Left ventricle myocardium superior (tissue), 1 donor: Measurements from ENCODE around the gene MYRF. TPM values are rescaled to one million over a fixed set of nuclear protein-coding genes. Genes with fewer than 3 reads are reported as not detected.

ENCODE experiments used
- ATAC-seq: fragments of 200-7000 bp; cut with Tn5 transposase; one replicate; pipeline ENCODE4 v1.9.1; 2020; ENCODE audit warnings: mild to moderate bottlenecking, moderate library complexity
- DNase-seq: peaks from one replicate; pipeline ENCODE4 v3.0.0-alpha.2; 2020
- intact Hi-C: fragments of 100-400 bp; cut with micrococcal nuclease; formaldehyde crosslinking; loops from one replicate; pipeline ENCODE4 v1.11.0; 2022
- total RNA-seq: library from RNA; stranded (reverse); fragmentation: NEBNext Ultra II Directional; extraction: Animal tissue kit (Norgen Biotek cat#: 25700); gene quantifications from one replicate; pipeline ENCODE4 v1.2.1, GENCODE V29; 2021
- donor health status: DM: no; HTN: yes; CAD: no; lungs with severe emphysema.

Gene MYRF
- total RNA-seq, 1 donor from 2014 or later: 2.1 TPM

GRCh38 chr11:61734767-61735166, 17.7 kb upstream of the MYRF start:
- DNase-seq: no peak
- intact Hi-C loops: loop anchor here (10.0 kb wide), 1 partner anchor 50 kb away; the partner anchor contains the start of gene DAGLA
- no peak for ATAC-seq

GRCh38 chr11:61735391-61735790, 17.0 kb upstream of the MYRF start:
- DNase-seq (no peak), ATAC-seq (no peak)
- intact Hi-C loops: loop anchor here (10.0 kb wide), 1 partner anchor 51 kb away; the partner anchor contains the start of gene DAGLA

GRCh38 chr11:61736310-61736709, 16.1 kb upstream of the MYRF start:
- DNase-seq (no peak), ATAC-seq (no peak)
- intact Hi-C loops: loop anchor here (10.0 kb wide), 1 partner anchor 52 kb away; the partner anchor contains the start of gene DAGLA

- intact Hi-C loops: loop anchor here (10.0 kb wide), 1 partner anchor 52 kb away; the partner anchor contains the start of gene DAGLA
- ATAC-seq (no peak), DNase-seq (no peak)
These were observed 15.3 kb upstream of the MYRF start for GRCh38 chr11:61737131-61737530.

DNA sequence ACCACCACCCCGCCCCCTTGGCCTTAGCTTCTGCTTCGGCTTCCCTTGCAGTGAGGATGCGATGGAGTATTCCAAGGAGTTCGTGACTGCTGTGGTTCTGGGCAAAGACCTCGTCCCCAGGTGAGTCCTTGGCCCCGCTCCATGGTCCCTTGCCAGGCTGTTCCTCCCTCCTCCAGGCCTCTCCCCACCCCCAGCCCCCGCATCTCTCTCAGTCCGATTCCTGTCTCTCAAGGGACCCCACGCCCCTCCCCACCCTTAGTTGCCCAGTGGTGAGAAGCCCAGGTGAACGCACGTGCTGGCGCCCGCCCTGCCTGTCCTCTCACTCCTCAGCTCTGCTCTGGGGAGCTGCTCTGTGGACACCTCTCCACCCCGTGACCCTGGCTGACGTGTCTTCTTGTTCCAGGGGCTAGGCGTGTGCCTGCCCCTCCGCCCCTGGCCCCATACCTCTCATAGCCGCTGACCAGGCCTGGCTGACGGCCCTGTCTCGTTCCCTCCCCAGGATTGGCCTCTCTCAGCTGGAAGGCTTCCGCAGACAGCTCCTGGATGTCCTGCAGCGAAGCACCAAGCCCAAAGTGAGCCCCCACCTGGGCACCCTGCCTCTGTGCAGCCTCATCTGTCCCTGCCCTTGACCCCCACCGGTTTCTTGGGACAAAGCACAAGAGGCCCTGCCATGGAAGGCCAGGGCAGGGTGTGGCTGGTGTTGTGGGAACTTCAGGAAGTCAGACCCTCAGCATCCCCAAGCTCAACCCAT, 14.6 kb upstream of the MYRF start:
- intact Hi-C loops: loop anchor here (10.0 kb wide), 1 partner anchor 53 kb away; the partner anchor contains the start of gene DAGLA
- ATAC-seq: no peak

DNA sequence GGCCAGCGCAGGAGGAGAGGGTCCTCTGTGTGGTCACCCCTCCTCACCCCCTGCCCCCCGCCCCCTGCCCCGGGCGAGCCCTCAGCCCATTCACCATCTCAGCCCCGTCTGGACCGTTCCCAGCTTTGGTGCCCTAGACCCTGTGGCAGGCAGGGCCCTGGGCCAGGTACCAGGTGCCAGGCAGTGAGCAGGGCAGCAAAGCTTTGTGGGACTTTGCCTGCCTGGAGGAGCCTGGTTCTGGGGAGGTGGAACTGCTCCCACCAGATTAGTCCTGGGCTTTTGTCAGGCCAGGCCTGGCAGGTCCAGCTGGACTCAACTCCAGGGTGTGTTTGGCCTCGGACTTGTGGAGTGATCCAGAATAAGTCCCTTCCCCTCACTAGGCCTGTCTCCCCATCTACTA, 13.7 kb upstream of the MYRF start:
- ATAC-seq: no peak
- no peak for DNase-seq
- intact Hi-C loops: loop anchor here (10.0 kb wide), 1 partner anchor 54 kb away; the partner anchor contains the start of gene DAGLA

More for the DNA sequence above, 14.6 kb upstream of the MYRF start:
- no peak for DNase-seq

- intact Hi-C loops: loop anchor here (10.0 kb wide), 1 partner anchor 55 kb away; the partner anchor contains the start of gene DAGLA
- DNase-seq: no peak
These were observed 13.0 kb upstream of the MYRF start for GRCh38 chr11:61739413-61739812.

DNA sequence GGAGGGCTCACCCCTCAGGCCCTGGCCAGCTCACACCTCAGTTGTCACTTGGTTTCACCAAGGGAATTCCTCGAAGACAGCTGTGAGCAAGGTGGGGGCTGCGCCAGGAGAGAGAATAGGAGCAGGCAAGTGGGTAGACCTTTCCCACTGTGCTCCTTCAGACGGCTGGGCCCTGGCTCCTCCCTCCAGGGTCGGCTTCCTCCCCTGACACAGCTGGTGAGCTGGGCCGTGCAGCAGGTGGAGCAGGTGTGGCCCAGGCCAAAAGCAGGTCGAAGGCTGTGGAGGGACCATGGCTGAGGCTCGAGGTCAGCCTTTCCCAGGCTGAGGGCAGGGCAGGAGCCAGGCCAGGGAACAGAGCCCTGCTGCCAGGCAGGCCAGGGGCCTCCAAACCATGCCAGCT, 12.5 kb upstream of the MYRF start:
- intact Hi-C loops: loop anchor here (10.0 kb wide), 1 partner anchor 55 kb away; the partner anchor contains the start of gene DAGLA
- no peak for DNase-seq
- peak; percentile 10 for ATAC-seq

More at GRCh38 chr11:61739413-61739812, 13.0 kb upstream of the MYRF start:
- no peak for ATAC-seq

GRCh38 chr11:61742391-61742790, 10.0 kb upstream of the MYRF start:
- intact Hi-C loops: no loop called here
- DNase-seq (no peak), ATAC-seq (peak; percentile 44)

- DNase-seq: no peak
- intact Hi-C loops: no loop called here
- ATAC-seq: no peak
These were observed 8.8 kb upstream of the MYRF start for GRCh38 chr11:61743486-61744095.

DNA sequence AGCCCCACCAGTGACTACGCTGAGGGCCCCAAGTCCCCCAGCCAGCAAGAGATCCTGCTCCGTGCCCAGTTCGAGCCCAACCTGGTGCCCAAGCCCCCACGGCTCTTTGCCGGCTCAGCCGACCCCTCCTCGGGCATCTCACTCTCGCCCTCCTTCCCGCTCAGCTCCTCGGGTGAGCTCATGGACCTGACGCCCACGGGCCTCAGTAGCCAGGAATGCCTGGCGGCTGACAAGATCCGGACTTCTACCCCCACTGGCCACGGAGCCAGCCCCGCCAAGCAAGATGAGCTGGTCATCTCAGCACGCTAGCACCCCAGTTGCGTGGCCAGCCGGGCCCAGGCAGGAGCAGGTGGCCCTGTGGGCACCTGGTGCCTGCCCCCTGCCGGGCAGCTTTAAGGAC, 8.3 kb upstream of the MYRF start:
- no peak for ATAC-seq
- DNase-seq: no peak
- intact Hi-C loops: no loop called here

GRCh38 chr11:61744609-61745156, 7.8 kb upstream of the MYRF start:
- no peak for DNase-seq
- intact Hi-C loops: no loop called here
- no peak for ATAC-seq

DNA sequence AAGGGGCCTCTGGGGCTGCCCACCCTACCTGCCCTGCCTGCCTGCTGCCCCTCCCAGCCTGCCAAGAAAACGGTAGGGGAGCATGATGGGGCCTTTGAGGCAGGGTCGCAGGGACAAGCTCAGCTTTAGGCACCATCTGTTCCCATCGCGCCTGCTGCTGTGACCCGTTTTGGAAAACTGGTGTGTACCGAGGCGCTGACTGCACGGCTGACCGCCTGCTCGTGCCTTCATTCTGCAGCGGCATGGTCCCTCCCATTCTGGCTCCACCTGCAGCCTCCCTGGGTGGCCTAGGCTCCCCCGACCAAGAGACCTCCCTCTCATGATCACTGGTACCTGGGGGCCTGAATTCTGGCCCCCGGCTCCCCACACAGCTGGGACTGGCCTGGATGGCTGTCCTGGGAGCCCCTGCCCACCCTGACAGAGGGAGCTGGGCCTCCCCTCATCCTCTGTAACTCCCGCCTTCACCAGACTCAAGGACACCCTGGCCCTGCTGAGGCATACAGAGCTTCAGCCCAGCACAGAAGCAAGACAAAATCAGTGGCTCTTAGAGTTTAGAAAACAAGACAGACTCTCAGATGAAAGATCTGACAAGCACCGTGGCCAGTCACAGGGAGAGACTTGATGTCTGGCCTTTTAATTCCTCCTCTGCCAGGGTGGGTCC, 6.5 kb upstream of the MYRF start:
- ATAC-seq (no peak), DNase-seq (no peak)
- intact Hi-C loops: no loop called here

GRCh38 chr11:61746442-61747191, 5.8 kb upstream of the MYRF start:
- intact Hi-C loops: no loop called here
- no peak for ATAC-seq
- DNase-seq: no peak

DNA sequence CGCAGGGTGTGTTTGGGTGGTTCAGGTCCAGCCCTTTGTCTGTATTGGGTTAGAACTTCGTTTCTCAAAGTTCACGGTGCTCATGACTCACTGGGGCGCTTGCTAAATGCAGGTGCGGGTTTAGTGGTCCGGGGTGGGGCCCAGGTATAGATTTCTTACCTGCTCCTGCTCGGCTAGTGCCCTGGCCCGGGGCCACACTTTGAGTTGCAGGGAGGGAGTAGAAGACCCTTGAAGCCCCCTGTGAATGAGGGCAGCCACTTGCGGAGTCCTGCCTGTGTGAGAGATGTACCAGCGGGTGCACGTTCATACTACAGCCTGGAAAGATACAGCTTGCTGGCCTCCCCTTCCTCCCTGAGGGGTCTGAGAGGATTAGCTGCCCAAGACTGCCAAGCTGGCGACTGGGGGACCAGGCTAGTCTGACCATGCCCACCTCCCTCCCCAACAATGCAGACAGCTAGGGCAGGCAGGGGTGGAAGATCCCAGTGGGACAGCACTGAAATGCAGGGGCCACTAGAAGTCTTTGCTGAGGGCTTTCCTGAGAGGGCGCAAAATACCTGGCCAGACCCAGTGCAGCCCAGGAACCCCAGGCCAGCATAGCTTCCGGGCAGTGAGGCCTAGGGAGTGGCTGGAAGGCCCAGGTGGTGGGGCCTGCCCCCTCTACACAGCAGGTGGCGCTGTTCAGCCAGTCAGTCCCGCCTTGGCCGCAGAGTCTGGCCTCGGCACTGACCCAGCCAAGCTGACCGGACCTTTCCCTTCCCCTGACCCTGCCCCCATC, 5.1 kb upstream of the MYRF start:
- intact Hi-C loops: no loop called here
- peak; percentile 89 for DNase-seq
- ATAC-seq: peak; percentile 85

DNA sequence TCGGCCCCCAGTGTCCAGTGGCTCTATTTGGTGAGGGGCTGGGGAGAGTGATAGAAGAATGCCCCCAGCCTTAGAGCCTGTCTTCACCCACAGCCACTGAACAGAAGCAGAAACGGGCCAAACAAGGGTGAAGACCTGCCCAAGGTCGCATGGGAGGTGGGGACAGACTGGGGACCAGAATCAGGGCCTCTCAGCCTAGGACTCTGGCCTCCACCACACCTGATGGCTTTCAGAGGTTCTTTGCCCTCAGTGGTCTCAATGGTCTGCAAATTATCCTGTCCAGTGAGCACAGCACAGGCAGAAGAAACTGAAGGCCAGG, 4.5 kb upstream of the MYRF start:
- no peak for ATAC-seq
- DNase-seq: no peak
- intact Hi-C loops: no loop called here

- intact Hi-C loops: no loop called here
- DNase-seq: no peak
- ATAC-seq: no peak
These were observed 2.7 kb upstream of the MYRF start for GRCh38 chr11:61749591-61750217.
